HEK293T (cell line): ENCODE data around the gene ZNF343.

ENCODE experiments used
- CTBP1 ChIP-seq: fragments of 450-650 bp; IDR thresholded peaks from 2 replicates; pipeline ENCODE4 v1.6.1; 2016; ENCODE audit warnings: borderline replicate concordance
- ELF4 ChIP-seq: fragments of 450-650 bp; IDR thresholded peaks from 2 replicates; pipeline ENCODE4 v1.6.1; 2017; ENCODE audit warnings: antibody characterized with exemption
- L3MBTL2 ChIP-seq: fragments of 450-650 bp; conservative IDR thresholded peaks from 2 replicates; pipeline ENCODE4 v1.6.1; 2016; ENCODE audit warnings: mild to moderate bottlenecking
- SUZ12 ChIP-seq: fragments of 450-650 bp; IDR thresholded peaks from 2 replicates; pipeline ENCODE4 v1.6.1; 2016; ENCODE audit warnings: mild to moderate bottlenecking

DNA sequence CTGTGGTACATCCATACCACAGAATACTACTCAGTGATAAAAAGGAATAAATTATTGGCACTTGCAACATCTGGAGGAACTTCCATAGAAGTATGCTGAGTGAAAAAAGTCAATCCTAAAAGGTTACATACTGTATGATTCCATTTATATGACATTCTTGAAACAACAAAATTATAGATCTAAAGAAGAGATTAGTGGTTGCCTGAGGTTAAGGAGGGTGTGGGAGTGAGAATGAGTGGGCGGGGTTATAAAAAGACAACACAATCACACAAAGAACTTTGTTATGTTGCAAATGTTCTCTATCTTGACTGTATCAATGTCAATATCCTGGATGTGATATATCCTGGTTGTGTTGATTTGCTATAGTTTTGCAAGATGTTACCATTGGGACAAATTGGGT, 59.3 kb downstream of the ZNF343 start:
- TF ChIP-seq CTBP1 (no peak), SUZ12 (no peak), L3MBTL2 (no peak), ELF4 (no peak)
